ENCODE measurements around the gene SARM1. TPM values are rescaled to one million over a fixed set of nuclear protein-coding genes. Genes with fewer than 3 reads are reported as not detected.

The SARM1 gene
- total RNA-seq, 1 experiment from 2014 or later, result 7.3 TPM

- peaks cover 5% of the 10 kb centered on the region; the same call in 1 of the 2 replicates for H3K4me1 ChIP-seq (replicated peaks; ENCODE audit: insufficient read depth)
- no peak overlapping the region for H2AFZ ChIP-seq
- TF ChIP-seq EZH2 (IDR thresholded peaks at IDR 0.05; ENCODE audit: low read depth) (no peak), CTCF (conservative IDR thresholded peaks at IDR 0.05) (no peak)
- BruUV-seq (replicated peaks), result no TSS peak
- no peak overlapping the region for H3K4me3 ChIP-seq
- DNase-seq, result no peak
- no peaks in the 10 kb centered on the region for H3K9me2 ChIP-seq (ENCODE audit: insufficient read depth)
- no peak overlapping the region for H3K27ac ChIP-seq
- ChIA-PET POLR2A (ENCODE audit: unreplicated experiment) (no interaction called here), CTCF (interaction anchor here (0.6 kb wide), 1 partner anchor 114 kb away, joined by 3 read pairs; no protein-coding TSS in a partner anchor)
- H3K9me3 ChIP-seq (ENCODE audit: insufficient read depth, low read depth), result no peaks in the 10 kb centered on the region
- no peaks in the 10 kb centered on the region for H3F3A ChIP-seq (ENCODE audit: insufficient read depth, low read depth)
- no peaks in the 10 kb centered on the region for H4K20me1 ChIP-seq (ENCODE audit: insufficient read depth)
- H3K79me2 ChIP-seq (ENCODE audit: low read depth), result no peaks in the 10 kb centered on the region
- 0 out of 2 replicates have a peak, but pooled peaks cover 7% of the 10 kb centered on the region for H3K27me3 ChIP-seq (ENCODE audit: insufficient read depth, low read depth)
- no peak overlapping the region for H3K4me2 ChIP-seq
- intact Hi-C loops (cut with micrococcal nuclease; ENCODE audit: unreplicated experiment), result no loop called here
- H3K36me3 ChIP-seq (ENCODE audit: low read depth), result no peaks in the 10 kb centered on the region
These were observed 78.4 kb downstream of the SARM1 start for GRCh38 chr17:28449859-28450258.

Small RNAs within 50 kb of the gene (microRNA-seq; reads per million reads assigned to microRNA genes)
- gene MIR4723 (ENCODE audit: borderline number of aligned reads, borderline replicate concordance), result 2.7 reads per million

Other genes starting within 250 kb of the SARM1 start
- 28.8 and 46.4 TPM in 2 replicates for gene TMEM97, start 52.5 kb upstream of the SARM1 start, total RNA-seq (2021)
- gene IFT20, start 36.2 kb upstream of the SARM1 start, total RNA-seq (2021), result 35.3 and 42.3 TPM in 2 replicates
- gene TNFAIP1, start 35.9 kb upstream of the SARM1 start, total RNA-seq (2021), result 46.8 and 48.8 TPM in 2 replicates
- gene POLDIP2, start 14.2 kb upstream of the SARM1 start, total RNA-seq (2021), result 84.5 and 98.2 TPM in 2 replicates
- gene SEBOX, start 6.5 kb upstream of the SARM1 start, total RNA-seq (2021), result not detected in 2 replicates
- not detected in 2 replicates for gene VTN, start 1.4 kb upstream of the SARM1 start, total RNA-seq (2021)
- 12.6 and 14.9 TPM in 2 replicates for gene SLC46A1, start 34.5 kb downstream of the SARM1 start, total RNA-seq (2021)
- not detected in 2 replicates for gene SLC13A2, start 102.0 kb downstream of the SARM1 start, total RNA-seq (2021)
- gene FOXN1, start 134.7 kb downstream of the SARM1 start, total RNA-seq (2021), result not detected in 2 replicates
- gene UNC119, start 180.9 kb downstream of the SARM1 start, total RNA-seq (2021), result 39.7 and 48.8 TPM in 2 replicates
- 57.6 and 64.2 TPM in 2 replicates for gene PIGS, start 199.8 kb downstream of the SARM1 start, total RNA-seq (2021)
- 17.4 and 21.6 TPM in 2 replicates for gene ALDOC, start 205.2 kb downstream of the SARM1 start, total RNA-seq (2021)
- 101 and 109 TPM in 2 replicates for gene SPAG5, start 227.3 kb downstream of the SARM1 start, total RNA-seq (2021)
- 21.7 and 25.8 TPM in 2 replicates for gene RSKR, start 242.5 kb downstream of the SARM1 start, total RNA-seq (2021)

All from PC-9 (cell line).